Panc1 (cell line): Measurements from ENCODE around the gene ADORA2A.

Experiments
- CTCF ChIP-seq: fragments of 450-650 bp; IDR thresholded peaks from 2 replicates; pipeline ENCODE4 v1.5.1; 2017; ENCODE audit warnings: mild to moderate bottlenecking
- TCF7L2 ChIP-seq: IDR thresholded peaks from 2 replicates; pipeline ENCODE4 v1.6.1; 2011; ENCODE audit warnings: mild to moderate bottlenecking, low read depth, low read length, inconsistent platforms
- TF ChIP-seq, protein P1 (sequence below), 2 experiments: IDR thresholded peaks; 2 replicates each; pipeline ENCODE4 v1.6.1; 2011 to 2012; ENCODE audit warnings: low read depth in 2 of 2, control low read depth in 1 of 2, low read length in 1 of 2, mild to moderate bottlenecking in 1 of 2, moderate library complexity in 1 of 2; ENCODE audit not compliant: insufficient read depth in 1 of 2

DNA sequence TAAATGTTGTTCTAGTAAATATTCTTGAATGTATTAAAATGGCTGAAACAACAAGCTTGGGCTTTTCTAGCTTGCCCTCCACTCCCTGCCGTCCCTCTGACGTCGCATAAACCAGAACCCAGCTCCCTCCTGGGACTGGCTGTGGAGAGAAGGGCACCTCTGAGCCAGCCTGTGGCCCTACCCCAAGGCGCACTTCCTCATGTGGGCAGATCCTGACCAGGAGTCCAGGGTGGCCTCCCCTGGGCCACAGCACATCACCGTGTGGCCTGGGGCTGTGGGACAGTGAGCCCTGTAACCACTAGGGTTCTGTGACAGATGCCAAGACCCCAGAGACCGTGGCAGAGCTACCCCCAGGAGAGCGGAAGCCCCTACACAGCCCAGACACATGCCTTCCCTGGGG lies 10.2 kb upstream of the ADORA2A start:
- no peak for TF ChIP-seq CTCF
- no peak for TF ChIP-seq TCF7L2
- TF ChIP-seq, protein P1, sequence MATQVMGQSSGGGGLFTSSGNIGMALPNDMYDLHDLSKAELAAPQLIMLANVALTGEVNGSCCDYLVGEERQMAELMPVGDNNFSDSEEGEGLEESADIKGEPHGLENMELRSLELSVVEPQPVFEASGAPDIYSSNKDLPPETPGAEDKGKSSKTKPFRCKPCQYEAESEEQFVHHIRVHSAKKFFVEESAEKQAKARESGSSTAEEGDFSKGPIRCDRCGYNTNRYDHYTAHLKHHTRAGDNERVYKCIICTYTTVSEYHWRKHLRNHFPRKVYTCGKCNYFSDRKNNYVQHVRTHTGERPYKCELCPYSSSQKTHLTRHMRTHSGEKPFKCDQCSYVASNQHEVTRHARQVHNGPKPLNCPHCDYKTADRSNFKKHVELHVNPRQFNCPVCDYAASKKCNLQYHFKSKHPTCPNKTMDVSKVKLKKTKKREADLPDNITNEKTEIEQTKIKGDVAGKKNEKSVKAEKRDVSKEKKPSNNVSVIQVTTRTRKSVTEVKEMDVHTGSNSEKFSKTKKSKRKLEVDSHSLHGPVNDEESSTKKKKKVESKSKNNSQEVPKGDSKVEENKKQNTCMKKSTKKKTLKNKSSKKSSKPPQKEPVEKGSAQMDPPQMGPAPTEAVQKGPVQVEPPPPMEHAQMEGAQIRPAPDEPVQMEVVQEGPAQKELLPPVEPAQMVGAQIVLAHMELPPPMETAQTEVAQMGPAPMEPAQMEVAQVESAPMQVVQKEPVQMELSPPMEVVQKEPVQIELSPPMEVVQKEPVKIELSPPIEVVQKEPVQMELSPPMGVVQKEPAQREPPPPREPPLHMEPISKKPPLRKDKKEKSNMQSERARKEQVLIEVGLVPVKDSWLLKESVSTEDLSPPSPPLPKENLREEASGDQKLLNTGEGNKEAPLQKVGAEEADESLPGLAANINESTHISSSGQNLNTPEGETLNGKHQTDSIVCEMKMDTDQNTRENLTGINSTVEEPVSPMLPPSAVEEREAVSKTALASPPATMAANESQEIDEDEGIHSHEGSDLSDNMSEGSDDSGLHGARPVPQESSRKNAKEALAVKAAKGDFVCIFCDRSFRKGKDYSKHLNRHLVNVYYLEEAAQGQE (IDR thresholded peaks at IDR 0.05; ENCODE audit: insufficient read depth in 1 of 2, low read depth in 2 of 2, low read length in 1 of 2): no peak
